IMR-90 (cell line): ENCODE data around the gene STK17B. TPM values are rescaled to one million over a fixed set of nuclear protein-coding genes. Genes with fewer than 3 reads are reported as not detected.

Source experiments
- ATAC-seq: fragments of 200-7000 bp; cut with Tn5 transposase; 2 replicates; pipeline ENCODE4 v1.9.1; 2020; ENCODE audit warnings: low read depth, mild to moderate bottlenecking, moderate library complexity
- BruUV-seq: library from RNA; stranded (reverse); fragments of 400-500 nt; replicated peaks from 2 replicates; lab custom pipeline; 2021; lab: Mats Ljungman, UMichigan
- CTCF ChIA-PET: fragments of 300-600 bp; formaldehyde crosslinking; extraction: SDS; loops from one replicate; lab custom pipeline; 2021; ENCODE audit warnings: antibody characterized with exemption; lab: Yijun Ruan, JAX
- POLR2A ChIA-PET: fragments of 300-600 bp; sonication (Branson Sonifier 250); formaldehyde crosslinking; loops from one replicate; lab custom pipeline; 2022; ENCODE audit warnings: antibody characterized with exemption; ENCODE audit not compliant: unreplicated experiment; lab: Charles Lee
- DNase-seq: peaks from one replicate; pipeline ENCODE4 v3.0.0; 2013
- H2AFZ ChIP-seq: replicated peaks from 2 replicates; pipeline ENCODE3; 2013; ENCODE audit warnings: low read length, mild to moderate bottlenecking; ENCODE audit not compliant: poor library complexity
- H2AK5ac ChIP-seq: 2 replicates; pipeline ENCODE4 v1.6.1; 2013; ENCODE audit warnings: low read depth, low read length, inconsistent platforms
- H2AK9ac ChIP-seq: replicated peaks from 2 replicates; pipeline ENCODE3; 2013; ENCODE audit warnings: mild to moderate bottlenecking, low read depth, low read length, moderate library complexity; ENCODE audit not compliant: poor library complexity
- H2BK120ac ChIP-seq: 2 replicates; pipeline ENCODE4 v1.6.1; 2013; ENCODE audit warnings: low read depth, low read length, inconsistent platforms
- H2BK15ac ChIP-seq: 3 replicates; pipeline ENCODE4 v1.6.1; 2013; ENCODE audit warnings: low read depth, low read length, inconsistent platforms
- H2BK20ac ChIP-seq: 2 replicates; pipeline ENCODE4 v1.6.1; 2013; ENCODE audit warnings: low read depth, mild to moderate bottlenecking, inconsistent platforms, low read length, moderate library complexity
- H2BK5ac ChIP-seq: 2 replicates; pipeline ENCODE4 v1.6.1; 2013; ENCODE audit warnings: mild to moderate bottlenecking, low read depth, low read length, inconsistent platforms; ENCODE audit not compliant: poor library complexity, severe bottlenecking
- H3K14ac ChIP-seq: replicated peaks from 2 replicates; pipeline ENCODE4 v1.6.1; 2013; ENCODE audit warnings: low read depth, low read length, inconsistent platforms
- H3K18ac ChIP-seq: 2 replicates; pipeline ENCODE4 v1.6.1; 2013; ENCODE audit warnings: low read depth, low read length, control low read depth
- H3K23ac ChIP-seq: 2 replicates; pipeline ENCODE4 v1.6.1; 2013; ENCODE audit warnings: low read depth, low read length, inconsistent platforms
- H3K27ac ChIP-seq: 2 replicates; pipeline ENCODE4 v1.5.1; 2013; ENCODE audit warnings: mild to moderate bottlenecking, control low read depth, low read length; ENCODE audit not compliant: insufficient read depth
- H3K27me3 ChIP-seq: 2 replicates; pipeline ENCODE4 v1.6.1; 2013; ENCODE audit warnings: low read length; ENCODE audit not compliant: control insufficient read depth, insufficient read depth
- H3K36me3 ChIP-seq: 2 replicates; pipeline ENCODE4 v1.6.1; 2013; ENCODE audit warnings: low read length, mixed read lengths; ENCODE audit not compliant: control insufficient read depth, insufficient read depth
- H3K4ac ChIP-seq: 2 replicates; pipeline ENCODE4 v1.6.1; 2013; ENCODE audit warnings: low read depth, low read length, inconsistent platforms
- H3K4me1 ChIP-seq: 2 replicates; pipeline ENCODE4 v1.6.1; 2013; ENCODE audit warnings: low read length, mixed read lengths; ENCODE audit not compliant: control insufficient read depth, insufficient read depth
- H3K4me2 ChIP-seq: 2 replicates; pipeline ENCODE4 v1.6.1; 2013; ENCODE audit warnings: low read depth, mild to moderate bottlenecking, control low read depth, low read length, moderate library complexity
- H3K4me3 ChIP-seq: 2 replicates; pipeline ENCODE4 v1.5.1; 2013; ENCODE audit warnings: low read depth, mild to moderate bottlenecking, control low read depth, low read length, moderate library complexity; ENCODE audit not compliant: insufficient read depth
- H3K56ac ChIP-seq: 2 replicates; pipeline ENCODE4 v1.6.1; 2013; ENCODE audit warnings: low read length, inconsistent platforms; ENCODE audit not compliant: insufficient read depth; ENCODE audit errors: extremely low read depth
- H3K79me1 ChIP-seq, 2 experiments: 2 replicates each; pipeline ENCODE4 v1.6.1; 2013; ENCODE audit warnings: low read length in 2 of 2, inconsistent platforms in 1 of 2, low read depth in 1 of 2
- H3K9ac ChIP-seq: 2 replicates; pipeline ENCODE4 v1.6.1; 2013; ENCODE audit warnings: low read depth, low read length, control low read depth
- H3K9me1 ChIP-seq: 2 replicates; pipeline ENCODE4 v1.6.1; 2013; ENCODE audit warnings: low read length, inconsistent platforms; ENCODE audit not compliant: insufficient read depth
- H3K9me3 ChIP-seq: 2 replicates; pipeline ENCODE4 v1.6.1; 2013; ENCODE audit warnings: low read length; ENCODE audit not compliant: control insufficient read depth, insufficient read depth
- H4K20me1 ChIP-seq: 2 replicates; pipeline ENCODE4 v1.6.1; 2013; ENCODE audit warnings: low read length, inconsistent platforms; ENCODE audit not compliant: insufficient read depth
- H4K5ac ChIP-seq: 2 replicates; pipeline ENCODE4 v1.6.1; 2013; ENCODE audit warnings: mild to moderate bottlenecking, low read depth, low read length, control low read depth
- H4K8ac ChIP-seq, 2 experiments: 2 replicates each; pipeline ENCODE4 v1.6.1; 2013; ENCODE audit warnings: low read depth in 2 of 2, low read length in 2 of 2, control low read depth in 1 of 2, inconsistent platforms in 1 of 2
- H4K91ac ChIP-seq: 2 replicates; pipeline ENCODE4 v1.6.1; 2013; ENCODE audit warnings: low read depth, low read length, inconsistent platforms; ENCODE audit not compliant: insufficient read depth
- BHLHE40 ChIP-seq: fragments of 150-350 bp; IDR thresholded peaks from 2 replicates; pipeline ENCODE4 v1.6.1; 2016; ENCODE audit warnings: mild to moderate bottlenecking, low read depth, low read length
- CEBPB ChIP-seq: IDR thresholded peaks from 2 replicates; pipeline ENCODE4 v1.6.1; 2012; ENCODE audit warnings: low read depth, low read length, improper control_type of control experiment
- CHD1 ChIP-seq: IDR thresholded peaks from 2 replicates; pipeline ENCODE4 v1.6.1; 2012; ENCODE audit warnings: low read depth, low read length, improper control_type of control experiment
- FOS ChIP-seq: fragments of 150-350 bp; IDR thresholded peaks from 2 replicates; pipeline ENCODE4 v1.6.1; 2016; ENCODE audit warnings: low read depth, low read length
- MAFK ChIP-seq: IDR thresholded peaks from 2 replicates; pipeline ENCODE4 v1.6.1; 2012; ENCODE audit warnings: low read depth, low read length, improper control_type of control experiment
- MAZ ChIP-seq: IDR thresholded peaks from 2 replicates; pipeline ENCODE4 v1.6.1; 2012; ENCODE audit warnings: low read depth, mild to moderate bottlenecking, low read length, improper control_type of control experiment, moderate library complexity, borderline replicate concordance
- MXI1 ChIP-seq: IDR thresholded peaks from 2 replicates; pipeline ENCODE4 v1.6.1; 2012; ENCODE audit warnings: low read depth, mild to moderate bottlenecking, low read length, moderate library complexity, borderline replicate concordance
- NFE2L2 ChIP-seq: fragments of 150-350 bp; IDR thresholded peaks from 2 replicates; pipeline ENCODE4 v1.6.1; 2016; ENCODE audit warnings: low read depth, mild to moderate bottlenecking, low read length
- POLR2A ChIP-seq: IDR thresholded peaks from 2 replicates; pipeline ENCODE4 v1.6.1; 2012; ENCODE audit warnings: mild to moderate bottlenecking, low read depth, low read length
- RAD21 ChIP-seq: IDR thresholded peaks from 2 replicates; pipeline ENCODE4 v1.6.1; 2012; ENCODE audit warnings: low read length, improper control_type of control experiment
- RCOR1 ChIP-seq: IDR thresholded peaks from 2 replicates; pipeline ENCODE4 v1.6.1; 2012; ENCODE audit warnings: mild to moderate bottlenecking, low read length, improper control_type of control experiment; ENCODE audit not compliant: insufficient replicate concordance
- RFX5 ChIP-seq: IDR thresholded peaks from 2 replicates; pipeline ENCODE4 v1.8.0; 2012; ENCODE audit warnings: low read depth, mild to moderate bottlenecking, low read length, moderate library complexity
- SMC3 ChIP-seq: fragments of 150-350 bp; IDR thresholded peaks from 2 replicates; pipeline ENCODE4 v1.6.1; 2016; ENCODE audit warnings: low read depth, mild to moderate bottlenecking, antibody characterized with exemption, low read length, moderate library complexity
- USF2 ChIP-seq: fragments of 150-350 bp; IDR thresholded peaks from 2 replicates; pipeline ENCODE4 v1.6.1; 2017; ENCODE audit warnings: mild to moderate bottlenecking, antibody characterized with exemption, low read length, low read depth
- WGBS, 2 experiments: methylation state at CpG; one replicate each; pipeline versions ENCODE4 v1.1.5 to v1.1.7; 2013; ENCODE audit warnings: missing lambda C conversion rate in 2 of 2; ENCODE audit not compliant: insufficient read length in 1 of 2; ENCODE audit errors: extremely low coverage in 2 of 2; 5-methylcytosine and 5-hydroxymethylcytosine counted together
- dilution Hi-C: fragments of 300-500 bp; cut with HindIII; formaldehyde crosslinking; loops from one replicate; pipeline ENCODE4 v1.14.3; 2018; ENCODE audit warnings: low sequenced_read_pairs; ENCODE audit not compliant: unreplicated experiment
- in situ Hi-C: fragments of 300-500 bp; cut with MboI; formaldehyde crosslinking; loops from 3 replicates; pipeline ENCODE4 v1.14.3; 2019; ENCODE audit warnings: low sequenced_read_pairs, inconsistent platforms, mixed read lengths
- intact Hi-C: fragments of 100-400 bp; cut with micrococcal nuclease; formaldehyde crosslinking; loops from 2 replicates; pipeline ENCODE4 v1.10.0; 2022
- polyA plus RNA-seq, 3 experiments: library from polyadenylated mRNA; depleted of rRNA; stranded (reverse); fragments of >200 nt; gene quantifications; 2 replicates each; pipeline ENCODE4 v1.2.3, GENCODE V29; 2012; ENCODE audit warnings: low replicate concordance in 1 of 3
- total RNA-seq: library from RNA; depleted of rRNA; stranded (reverse); fragments of >200 nt; gene quantifications from 2 replicates; pipeline ENCODE4 v1.2.3, GENCODE V29; 2012
- TF ChIP-seq, protein P1 (sequence below): conservative IDR thresholded peaks from 2 replicates; pipeline ENCODE4 v1.5.1; 2012; ENCODE audit warnings: mild to moderate bottlenecking, low read depth, low read length, improper control_type of control experiment
- TF ChIP-seq, protein P2 (sequence below): fragments of 150-350 bp; IDR thresholded peaks from 2 replicates; pipeline ENCODE4 v1.6.1; 2016; ENCODE audit warnings: low read depth, mild to moderate bottlenecking, low read length, moderate library complexity, borderline replicate concordance

The STK17B gene
- total and polyA plus RNA-seq, 2 of the 4 experiments (the other 2 are of a cell fraction), result 7.5 to 48.9 TPM

DNA sequence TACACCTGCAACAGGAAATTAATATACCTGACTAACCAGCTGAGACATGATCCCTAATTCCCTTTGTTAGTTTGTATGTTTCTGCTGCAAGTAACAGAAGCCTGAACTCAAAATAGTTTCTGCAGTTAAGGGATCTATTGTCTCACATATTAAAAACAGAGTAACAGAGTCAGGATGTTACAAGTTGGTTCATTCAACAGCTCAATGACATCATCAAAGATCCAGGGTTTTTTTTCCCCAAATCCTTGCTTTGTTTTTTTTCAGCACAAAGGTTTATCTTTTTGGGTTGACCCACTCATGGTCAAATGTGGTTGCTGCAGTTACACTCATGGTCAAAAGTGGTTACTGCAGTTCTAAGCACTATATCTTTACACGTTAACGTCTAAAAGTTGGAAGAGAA lies 67.8 kb downstream of the STK17B start:
- Histone ChIP-seq H3K9me1 (peaks cover 8% of the 10 kb centered on the region; the same call in 1 of the 2 replicates), H3K9ac (no peak overlapping the region), H3K79me1 (no peaks in the 10 kb centered on the region), H3K56ac (no peak overlapping the region), H3K23ac (no peak overlapping the region), H3K4me1 (peaks cover 6% of the 10 kb centered on the region; the same call in 1 of the 2 replicates), H3K4ac (no peak overlapping the region), H3K27me3 (no peaks in the 10 kb centered on the region), H4K20me1 (no peaks in the 10 kb centered on the region), H2BK20ac (no peak overlapping the region), H4K5ac (no peak overlapping the region), H3K4me3 (no peak overlapping the region), H2AK5ac (no peak overlapping the region), H2BK15ac (no peak overlapping the region), H2AK9ac (no peak overlapping the region), H3K4me2 (no peak overlapping the region), H2BK5ac (no peak overlapping the region), H3K14ac (no peak overlapping the region), H3K18ac (no peak overlapping the region), H3K36me3 (no peaks in the 10 kb centered on the region), H3K9me3 (no peaks in the 10 kb centered on the region), H2AFZ (no peak overlapping the region), H2BK120ac (no peak overlapping the region), H4K8ac (no peak overlapping the region), H3K27ac (no peak overlapping the region), H4K91ac (no peak overlapping the region)
- no peak for DNase-seq
- no peak for ATAC-seq
- TF ChIP-seq POLR2A (no peak), MAFK (no peak), SMC3 (no peak), MAZ (no peak), BHLHE40 (no peak), MXI1 (no peak), USF2 (no peak), FOS (no peak), RFX5 (no peak), RCOR1 (no peak), NFE2L2 (no peak), CEBPB (no peak), RAD21 (no peak), CHD1 (no peak)
- TF ChIP-seq, protein P1, sequence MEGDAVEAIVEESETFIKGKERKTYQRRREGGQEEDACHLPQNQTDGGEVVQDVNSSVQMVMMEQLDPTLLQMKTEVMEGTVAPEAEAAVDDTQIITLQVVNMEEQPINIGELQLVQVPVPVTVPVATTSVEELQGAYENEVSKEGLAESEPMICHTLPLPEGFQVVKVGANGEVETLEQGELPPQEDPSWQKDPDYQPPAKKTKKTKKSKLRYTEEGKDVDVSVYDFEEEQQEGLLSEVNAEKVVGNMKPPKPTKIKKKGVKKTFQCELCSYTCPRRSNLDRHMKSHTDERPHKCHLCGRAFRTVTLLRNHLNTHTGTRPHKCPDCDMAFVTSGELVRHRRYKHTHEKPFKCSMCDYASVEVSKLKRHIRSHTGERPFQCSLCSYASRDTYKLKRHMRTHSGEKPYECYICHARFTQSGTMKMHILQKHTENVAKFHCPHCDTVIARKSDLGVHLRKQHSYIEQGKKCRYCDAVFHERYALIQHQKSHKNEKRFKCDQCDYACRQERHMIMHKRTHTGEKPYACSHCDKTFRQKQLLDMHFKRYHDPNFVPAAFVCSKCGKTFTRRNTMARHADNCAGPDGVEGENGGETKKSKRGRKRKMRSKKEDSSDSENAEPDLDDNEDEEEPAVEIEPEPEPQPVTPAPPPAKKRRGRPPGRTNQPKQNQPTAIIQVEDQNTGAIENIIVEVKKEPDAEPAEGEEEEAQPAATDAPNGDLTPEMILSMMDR, result no peak
- TF ChIP-seq, protein P2, sequence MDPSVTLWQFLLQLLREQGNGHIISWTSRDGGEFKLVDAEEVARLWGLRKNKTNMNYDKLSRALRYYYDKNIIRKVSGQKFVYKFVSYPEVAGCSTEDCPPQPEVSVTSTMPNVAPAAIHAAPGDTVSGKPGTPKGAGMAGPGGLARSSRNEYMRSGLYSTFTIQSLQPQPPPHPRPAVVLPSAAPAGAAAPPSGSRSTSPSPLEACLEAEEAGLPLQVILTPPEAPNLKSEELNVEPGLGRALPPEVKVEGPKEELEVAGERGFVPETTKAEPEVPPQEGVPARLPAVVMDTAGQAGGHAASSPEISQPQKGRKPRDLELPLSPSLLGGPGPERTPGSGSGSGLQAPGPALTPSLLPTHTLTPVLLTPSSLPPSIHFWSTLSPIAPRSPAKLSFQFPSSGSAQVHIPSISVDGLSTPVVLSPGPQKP, result no peak
- in situ Hi-C loops (no loop called here), dilution Hi-C loops (no loop called here), intact Hi-C loops (no loop called here)
- POLR2A ChIA-PET, result no interaction called here
- no CpG with 5 or more reads among the region's 2 CpGs for WGBS, 2 experiments
- BruUV-seq, result no TSS peak
- CTCF ChIA-PET, result no interaction called here
